Skeletal muscle tissue (tissue), 4 donors: ENCODE results near the gene OR2T27. TPM values are rescaled to one million over a fixed set of nuclear protein-coding genes. Genes with fewer than 3 reads are reported as not detected.

Source experiments
- H3K27ac ChIP-seq: one replicate; pipeline ENCODE4 v1.7.0; 2013; ENCODE audit warnings: mild to moderate bottlenecking, low read depth, low read length, inconsistent platforms
- H3K27me3 ChIP-seq, 3 donors: one replicate each; pipeline ENCODE4 v1.7.0; 2013; ENCODE audit warnings: low read length in 3 of 3; ENCODE audit not compliant: control insufficient read depth in 3 of 3, insufficient read depth in 3 of 3
- H3K36me3 ChIP-seq, 3 donors: one replicate each; pipeline ENCODE4 v1.7.0; 2013; ENCODE audit warnings: low read length in 3 of 3; ENCODE audit not compliant: control insufficient read depth in 3 of 3, insufficient read depth in 3 of 3
- H3K4me1 ChIP-seq, 3 donors: one replicate each; pipeline ENCODE4 v1.7.0; 2013; ENCODE audit warnings: low read length in 3 of 3, mild to moderate bottlenecking in 3 of 3; ENCODE audit not compliant: control insufficient read depth in 3 of 3, insufficient read depth in 3 of 3
- H3K4me3 ChIP-seq, 3 donors: one replicate each; pipeline ENCODE4 v1.7.0; 2013; ENCODE audit warnings: low read length in 3 of 3
- H3K9ac ChIP-seq, 3 donors: one replicate each; pipeline ENCODE4 v1.7.0; 2013; ENCODE audit warnings: low read length in 3 of 3, mild to moderate bottlenecking in 3 of 3, moderate library complexity in 2 of 3, low read depth in 1 of 3
- H3K9me3 ChIP-seq, 3 donors: one replicate each; pipeline ENCODE4 v1.7.0; 2013; ENCODE audit warnings: low read length in 3 of 3; ENCODE audit not compliant: control insufficient read depth in 3 of 3
- total RNA-seq: library from RNA; depleted of rRNA; stranded (reverse); fragments of >200 nt; gene quantifications from one replicate; pipeline ENCODE4 v1.2.3, GENCODE V29; 2014
- donor health status: Osteomylitis.

Gene OR2T27
- total RNA-seq, 1 donor from 2014 or later: not detected

DNA sequence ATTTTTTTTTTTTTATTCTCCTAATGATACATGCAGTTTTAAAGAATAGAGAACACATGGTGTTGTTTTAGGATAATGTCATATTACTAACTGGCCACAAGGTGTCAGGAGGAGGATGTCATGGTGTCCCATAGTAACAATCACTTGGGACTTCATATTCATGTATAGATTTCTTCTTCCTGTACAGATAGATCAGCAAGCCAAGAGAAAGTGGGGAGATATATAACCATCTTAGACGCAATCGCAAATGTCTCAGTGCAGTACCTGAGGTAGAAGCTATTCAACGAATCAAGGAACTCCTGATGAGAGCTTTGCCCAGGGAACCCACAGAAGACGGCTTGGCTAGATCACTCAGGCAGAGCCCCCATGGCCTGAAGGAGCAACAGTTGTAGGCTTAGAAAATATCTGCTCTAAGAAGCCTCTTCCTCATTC, 32.7 kb downstream of the OR2T27 start:
- Histone ChIP-seq H3K4me1 (no peaks in the 10 kb centered on the region), H3K27ac (no peak overlapping the region), H3K36me3 (no peaks in the 10 kb centered on the region), H3K4me3 (no peak overlapping the region), H3K27me3 (no peaks in the 10 kb centered on the region), H3K9ac (no peak overlapping the region), H3K9me3 (no peaks in the 10 kb centered on the region)

DNA sequence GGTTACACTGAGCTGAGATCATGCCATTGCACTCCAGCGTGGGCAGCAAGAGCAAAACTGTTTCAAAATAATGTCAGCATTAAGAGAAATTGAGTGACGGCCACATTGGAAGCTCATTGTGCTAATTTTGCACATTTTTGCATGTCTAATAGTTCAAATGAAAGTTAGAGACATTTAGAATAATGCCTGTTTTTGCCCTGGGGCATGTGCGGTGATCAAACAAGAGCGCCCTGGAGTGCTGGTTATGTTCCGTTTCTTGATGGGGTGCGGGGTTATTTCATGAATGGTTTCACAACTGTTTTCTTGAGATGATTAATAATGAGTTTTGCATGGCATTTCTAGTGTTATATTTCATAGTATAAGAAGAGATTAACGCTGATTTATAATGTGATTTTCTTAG, 33.6 kb downstream of the OR2T27 start:
- H3K4me1 ChIP-seq: no peaks in the 10 kb centered on the region
- H3K9ac ChIP-seq: no peak overlapping the region
- no peak overlapping the region for H3K27ac ChIP-seq
- H3K9me3 ChIP-seq: no peaks in the 10 kb centered on the region
- H3K4me3 ChIP-seq: no peak overlapping the region
- no peaks in the 10 kb centered on the region for H3K36me3 ChIP-seq
- H3K27me3 ChIP-seq: no peaks in the 10 kb centered on the region

GRCh38 chr1:248618878-248619277, 36.5 kb downstream of the OR2T27 start:
- H3K4me3 ChIP-seq: no peak overlapping the region

GRCh38 chr1:248618119-248618518, 37.2 kb downstream of the OR2T27 start:
- Histone ChIP-seq H3K4me1 (no peaks in the 10 kb centered on the region), H3K27me3 (no peaks in the 10 kb centered on the region), H3K36me3 (no peaks in the 10 kb centered on the region), H3K4me3 (no peak overlapping the region), H3K9ac (no peak overlapping the region), H3K9me3 (no peaks in the 10 kb centered on the region), H3K27ac (no peak overlapping the region)

More at GRCh38 chr1:248618878-248619277, 36.5 kb downstream of the OR2T27 start:
- no peaks in the 10 kb centered on the region for H3K4me1 ChIP-seq
- no peaks in the 10 kb centered on the region for H3K27me3 ChIP-seq
- no peak overlapping the region for H3K9ac ChIP-seq
- H3K36me3 ChIP-seq: no peaks in the 10 kb centered on the region
- H3K9me3 ChIP-seq: no peaks in the 10 kb centered on the region
- H3K27ac ChIP-seq: no peak overlapping the region

GRCh38 chr1:248613742-248614141, 41.6 kb downstream of the OR2T27 start:
- Histone ChIP-seq H3K36me3 (no peaks in the 10 kb centered on the region), H3K27me3 (no peaks in the 10 kb centered on the region), H3K4me3 (no peak overlapping the region), H3K9ac (no peak overlapping the region), H3K27ac (no peak overlapping the region), H3K4me1 (no peaks in the 10 kb centered on the region), H3K9me3 (no peaks in the 10 kb centered on the region)

GRCh38 chr1:248611883-248612414, 43.4 kb downstream of the OR2T27 start:
- H3K36me3 ChIP-seq: no peaks in the 10 kb centered on the region
- no peak overlapping the region for H3K4me3 ChIP-seq
- no peaks in the 10 kb centered on the region for H3K9me3 ChIP-seq
- no peaks in the 10 kb centered on the region for H3K4me1 ChIP-seq
- no peak overlapping the region for H3K27ac ChIP-seq
- H3K27me3 ChIP-seq: no peaks in the 10 kb centered on the region
- H3K9ac ChIP-seq: no peak overlapping the region

- Histone ChIP-seq H3K27me3 (no peaks in the 10 kb centered on the region), H3K9ac (no peak overlapping the region), H3K4me3 (no peak overlapping the region), H3K4me1 (no peaks in the 10 kb centered on the region), H3K9me3 (no peaks in the 10 kb centered on the region), H3K36me3 (no peaks in the 10 kb centered on the region), H3K27ac (no peak overlapping the region)
Observed at GRCh38 chr1:248610301-248610700, 45.0 kb downstream of the OR2T27 start.

Other genes starting within 250 kb of the OR2T27 start
- not detected for gene OR2T2, start 209.9 kb downstream of the OR2T27 start, total RNA-seq
- gene OR2T3, start 182.2 kb downstream of the OR2T27 start, total RNA-seq: not detected
- gene OR2T5, start 166.9 kb downstream of the OR2T27 start, total RNA-seq: not detected
- not detected for gene OR2G6, start 147.5 kb downstream of the OR2T27 start, total RNA-seq
- gene OR2T29, start 92.8 kb downstream of the OR2T27 start, total RNA-seq: not detected
- gene OR2T34, start 80.8 kb downstream of the OR2T27 start, total RNA-seq: not detected
- not detected for gene OR2T10, start 57.8 kb downstream of the OR2T27 start, total RNA-seq
- not detected for gene OR2T11, start 20.4 kb downstream of the OR2T27 start, total RNA-seq
- not detected for gene OR2T35, start 10.2 kb downstream of the OR2T27 start, total RNA-seq
- not detected for gene OR14I1, start 47.2 kb upstream of the OR2T27 start, total RNA-seq
- gene LYPD8, start 100.2 kb upstream of the OR2T27 start, total RNA-seq: not detected
- gene SH3BP5L, start 170.4 kb upstream of the OR2T27 start, total RNA-seq: 19.3 TPM
- gene ZNF672, start 182.7 kb upstream of the OR2T27 start, total RNA-seq: 15.7 TPM
- 5.7 TPM for gene ZNF692, start 203.6 kb upstream of the OR2T27 start, total RNA-seq